Measurements from ENCODE around the gene GLIPR1L2. TPM values are rescaled to one million over a fixed set of nuclear protein-coding genes. Genes with fewer than 3 reads are reported as not detected.

GLIPR1L2 gene
- total and polyA plus RNA-seq, 2 of the 8 experiments (the other 6 are each of a cell fraction or from before 2014, with no cell fraction given), result 0.09 TPM; not detected in 1

DNA sequence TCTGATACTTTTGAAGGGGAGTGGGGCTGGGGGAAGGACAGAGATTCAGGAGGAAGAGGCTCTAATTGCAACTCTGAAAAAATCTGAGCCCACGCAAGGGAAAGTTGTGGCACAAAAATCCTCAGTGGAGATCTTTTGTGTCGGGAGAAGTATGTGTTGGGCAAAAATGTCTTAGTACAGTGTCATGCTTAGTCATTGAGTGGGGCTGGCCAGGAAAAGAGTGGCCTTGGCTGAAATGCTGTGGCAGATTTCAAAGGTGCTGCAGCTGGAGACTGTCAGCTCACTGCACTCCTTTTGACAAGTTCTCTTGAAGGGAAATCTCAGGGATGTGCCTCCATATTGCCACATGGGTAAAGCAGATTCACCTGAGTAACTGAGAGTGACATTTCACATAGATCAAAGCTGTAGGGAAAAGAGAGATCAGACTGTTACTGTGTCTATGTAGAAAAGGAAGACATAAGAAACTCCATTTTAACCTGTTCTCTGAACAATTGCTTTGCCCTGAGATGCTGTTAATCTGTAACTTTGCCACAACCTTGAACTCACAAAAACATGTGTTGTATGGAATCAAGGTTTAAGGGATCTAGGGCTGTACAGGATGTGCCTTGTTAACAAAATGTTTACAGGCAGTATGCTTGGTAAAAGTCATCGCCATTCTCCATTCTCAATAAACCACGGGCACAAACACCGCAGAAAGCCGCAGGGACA, 53.7 kb downstream of the GLIPR1L2 start:
- Histone ChIP-seq H3K56ac (replicated peaks; ENCODE audit: insufficient read length, low read depth, low read length) (no peak overlapping the region), H3K9me3 (ENCODE audit: insufficient read depth in 2 of 2, low read depth in 1 of 2, low read length in 1 of 2) (peaks cover 0 to 7% of the 10 kb centered on the region in 2 experiments; a peak in 2 of 4 replicates), H3K14ac (ENCODE audit: insufficient read length) (no peak overlapping the region), H3K9ac (replicated peaks in 1 of 4; ENCODE audit: extremely low read depth in 1 of 4, low read depth in 3 of 4, low read length in 3 of 4) (no peak overlapping the region), H2BK5ac (ENCODE audit: low read depth, low read length) (no peak overlapping the region), H3K18ac (ENCODE audit: extremely low read depth, low read length) (no peak overlapping the region), H3K27ac (ENCODE audit: low read depth, low read length) (no peak overlapping the region), H3K23ac (ENCODE audit: insufficient read length) (no peak overlapping the region), H3K4me1 (replicated peaks in 1 of 4; ENCODE audit: control insufficient read depth in 3 of 4, insufficient read depth in 4 of 4, low read length in 3 of 4) (no peaks in the 10 kb centered on the region), H3K79me2 (ENCODE audit: control insufficient read depth in 1 of 2, insufficient read depth in 2 of 2, low read length in 2 of 2) (no peaks in the 10 kb centered on the region), H4K5ac (ENCODE audit: insufficient read length, low read depth, low read length) (no peak overlapping the region), H4K91ac (replicated peaks; ENCODE audit: insufficient read length, low read length) (no peak overlapping the region), H2BK12ac (ENCODE audit: low read depth, low read length) (no peak overlapping the region), H3K23me2 (ENCODE audit: low read depth, low read length) (no peaks in the 10 kb centered on the region; the same call in 1 of the 2 replicates), H2BK20ac (ENCODE audit: low read length) (no peak overlapping the region), H2BK15ac (ENCODE audit: low read length) (no peak overlapping the region), H2AFZ (ENCODE audit: low read length) (peak overlapping the region; percentile 85; the same call in 1 of the 2 replicates), H3K36me3 (ENCODE audit: control insufficient read depth in 2 of 4, insufficient read depth in 4 of 4, low read length in 3 of 4) (no peaks in the 10 kb centered on the region), H4K20me1 (replicated peaks in 1 of 2; ENCODE audit: control insufficient read depth in 1 of 2, insufficient read depth in 2 of 2, low read length in 2 of 2) (no peaks in the 10 kb centered on the region), H2BK120ac (replicated peaks; ENCODE audit: low read depth, low read length) (no peak overlapping the region), H4K8ac (ENCODE audit: extremely low read depth, insufficient read depth, low read length) (no peak overlapping the region), H3K4me3 (ENCODE audit: extremely low read depth in 1 of 4, insufficient read depth in 2 of 4, low read depth in 3 of 4, low read length in 4 of 4) (no peak overlapping the region), H3K4ac (replicated peaks; ENCODE audit: insufficient read length, low read depth, low read length) (no peak overlapping the region), H2AK5ac (ENCODE audit: low read depth, low read length) (no peak overlapping the region), H3K4me2 (ENCODE audit: insufficient read depth in 1 of 2, low read depth in 2 of 2, low read length in 2 of 2) (no peak overlapping the region), H3K27me3 (replicated peaks in 1 of 4; ENCODE audit: control insufficient read depth in 3 of 4, extremely low read depth in 1 of 4, insufficient read depth in 3 of 4, low read length in 3 of 4) (no peaks in the 10 kb centered on the region), H3K79me1 (ENCODE audit: low read depth, low read length) (no peaks in the 10 kb centered on the region)
- no peak for FAIRE-seq
- 94% methylated on average over 6 of the region's 6 CpGs; no CpG with 5 or more reads in 1 of the 2 experiments for WGBS, 2 experiments (ENCODE audit: extremely low coverage in 1 of 2, insufficient coverage in 1 of 2, insufficient read length in 1 of 2, insufficient replicate concordance in 2 of 2, low coverage in 1 of 2, low lambda C conversion rate in 2 of 2, missing lambda C conversion rate in 1 of 2)
- DNase-seq (ENCODE audit: low read depth in 1 of 2, low spot score in 2 of 2), result no peak
- ChIA-PET CTCF (ENCODE audit: partially characterized antibody) (no interaction called here), POLR2A (ENCODE audit: partially characterized antibody) (no interaction called here)
- TF ChIP-seq EGR1 (IDR thresholded peaks at IDR 0.05; ENCODE audit: borderline replicate concordance, low read depth, low read length) (no peak), SUZ12 (IDR thresholded peaks at IDR 0.05; ENCODE audit: low read length) (no peak), JUND (IDR thresholded peaks at IDR 0.05; ENCODE audit: low read length) (no peak), ASH2L (IDR thresholded peaks at IDR 0.05; ENCODE audit: low read length) (no peak), CBX5 (IDR thresholded peaks at IDR 0.05; ENCODE audit: low read depth, low read length) (no peak), BACH1 (IDR thresholded peaks at IDR 0.05; ENCODE audit: low read length) (no peak), RNF2 (IDR thresholded peaks at IDR 0.05; ENCODE audit: borderline replicate concordance, low read depth, low read length, missing control alignments, poor library complexity, severe bottlenecking) (no peak), SIX5 (IDR thresholded peaks at IDR 0.05; ENCODE audit: low read depth, low read length) (no peak)
- TF ChIP-seq, protein P1, sequence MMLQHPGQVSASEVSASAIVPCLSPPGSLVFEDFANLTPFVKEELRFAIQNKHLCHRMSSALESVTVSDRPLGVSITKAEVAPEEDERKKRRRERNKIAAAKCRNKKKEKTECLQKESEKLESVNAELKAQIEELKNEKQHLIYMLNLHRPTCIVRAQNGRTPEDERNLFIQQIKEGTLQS (IDR thresholded peaks at IDR 0.05; ENCODE audit: insufficient read depth, low read depth, low read length), result no peak
- TF ChIP-seq, protein P2, sequence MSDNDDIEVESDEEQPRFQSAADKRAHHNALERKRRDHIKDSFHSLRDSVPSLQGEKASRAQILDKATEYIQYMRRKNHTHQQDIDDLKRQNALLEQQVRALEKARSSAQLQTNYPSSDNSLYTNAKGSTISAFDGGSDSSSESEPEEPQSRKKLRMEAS (IDR thresholded peaks at IDR 0.05), result no peak
- TF ChIP-seq, protein P3, sequence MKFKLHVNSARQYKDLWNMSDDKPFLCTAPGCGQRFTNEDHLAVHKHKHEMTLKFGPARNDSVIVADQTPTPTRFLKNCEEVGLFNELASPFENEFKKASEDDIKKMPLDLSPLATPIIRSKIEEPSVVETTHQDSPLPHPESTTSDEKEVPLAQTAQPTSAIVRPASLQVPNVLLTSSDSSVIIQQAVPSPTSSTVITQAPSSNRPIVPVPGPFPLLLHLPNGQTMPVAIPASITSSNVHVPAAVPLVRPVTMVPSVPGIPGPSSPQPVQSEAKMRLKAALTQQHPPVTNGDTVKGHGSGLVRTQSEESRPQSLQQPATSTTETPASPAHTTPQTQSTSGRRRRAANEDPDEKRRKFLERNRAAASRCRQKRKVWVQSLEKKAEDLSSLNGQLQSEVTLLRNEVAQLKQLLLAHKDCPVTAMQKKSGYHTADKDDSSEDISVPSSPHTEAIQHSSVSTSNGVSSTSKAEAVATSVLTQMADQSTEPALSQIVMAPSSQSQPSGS (IDR thresholded peaks at IDR 0.05; ENCODE audit: low read length), result no peak

Data from H1 (cell line).